Left ventricle myocardium inferior (tissue), 1 donor: ENCODE measurements around the gene CAPN3. TPM values are rescaled to one million over a fixed set of nuclear protein-coding genes. Genes with fewer than 3 reads are reported as not detected.

Source experiments
- DNase-seq: peaks from one replicate; pipeline ENCODE4 v3.0.0-alpha.2; 2020
- H3K27ac ChIP-seq: fragments of 200-600 bp; replicated peaks from 2 replicates; pipeline ENCODE4 v1.8.0; 2021
- H3K27me3 ChIP-seq: fragments of 200-600 bp; 2 replicates; pipeline ENCODE4 v1.8.0; 2021; ENCODE audit warnings: low read depth
- H3K36me3 ChIP-seq: fragments of 200-600 bp; 2 replicates; pipeline ENCODE4 v1.8.0; 2021
- H3K4me1 ChIP-seq: fragments of 200-600 bp; 2 replicates; pipeline ENCODE4 v1.8.0; 2021
- H3K4me3 ChIP-seq: fragments of 200-600 bp; 2 replicates; pipeline ENCODE4 v1.8.0; 2021; ENCODE audit warnings: mild to moderate bottlenecking, moderate library complexity
- H3K9me3 ChIP-seq: fragments of 200-600 bp; replicated peaks from 2 replicates; pipeline ENCODE4 v1.8.0; 2021
- intact Hi-C: fragments of 100-400 bp; cut with micrococcal nuclease; formaldehyde crosslinking; loops from one replicate; pipeline ENCODE4 v1.11.0; 2022
- total RNA-seq: library from RNA; stranded (reverse); fragmentation: NEBNext Ultra II Directional; extraction: Animal tissue kit (Norgen Biotek cat#: 25700); gene quantifications from one replicate; pipeline ENCODE4 v1.2.1, GENCODE V29; 2021
- TF ChIP-seq, protein P1 (sequence below): fragments of 200-600 bp; IDR thresholded peaks from 2 replicates; pipeline ENCODE4 v1.8.0; 2021; ENCODE audit warnings: antibody characterized with exemption, mild to moderate bottlenecking, borderline replicate concordance
- donor health status: DM: no; HTN: yes; CAD: no; lungs with severe emphysema.

The CAPN3 gene
- total RNA-seq, 1 donor from 2014 or later: 6.0 TPM

DNA sequence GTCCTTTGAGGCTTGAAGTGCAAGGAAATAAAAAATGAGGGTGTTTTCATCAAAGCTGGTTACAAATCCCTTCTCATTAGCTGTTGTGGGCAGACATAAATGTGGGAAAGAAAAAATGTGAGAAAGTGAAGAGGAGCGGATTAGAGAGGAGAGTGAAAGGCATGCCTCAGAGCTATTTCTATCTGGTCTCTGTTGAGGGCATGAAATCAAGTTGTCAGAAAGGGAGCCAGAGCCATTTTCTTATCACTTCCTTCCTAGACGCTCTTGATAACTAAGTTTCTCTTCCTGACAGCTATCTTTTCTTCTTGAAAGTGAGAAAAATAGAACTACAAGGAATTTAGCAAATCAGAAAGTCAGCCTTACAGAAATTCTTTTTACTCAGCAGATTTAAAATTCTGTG is 20.8 kb upstream of the CAPN3 start:
- H3K36me3 ChIP-seq: peaks cover 51% of the 10 kb centered on the region
- H3K9me3 ChIP-seq: peaks cover 28% of the 10 kb centered on the region
- intact Hi-C loops: no loop called here
- H3K27ac ChIP-seq: no peak overlapping the region
- DNase-seq: no peak
- no peaks in the 10 kb centered on the region for H3K27me3 ChIP-seq
- TF ChIP-seq, protein P1, sequence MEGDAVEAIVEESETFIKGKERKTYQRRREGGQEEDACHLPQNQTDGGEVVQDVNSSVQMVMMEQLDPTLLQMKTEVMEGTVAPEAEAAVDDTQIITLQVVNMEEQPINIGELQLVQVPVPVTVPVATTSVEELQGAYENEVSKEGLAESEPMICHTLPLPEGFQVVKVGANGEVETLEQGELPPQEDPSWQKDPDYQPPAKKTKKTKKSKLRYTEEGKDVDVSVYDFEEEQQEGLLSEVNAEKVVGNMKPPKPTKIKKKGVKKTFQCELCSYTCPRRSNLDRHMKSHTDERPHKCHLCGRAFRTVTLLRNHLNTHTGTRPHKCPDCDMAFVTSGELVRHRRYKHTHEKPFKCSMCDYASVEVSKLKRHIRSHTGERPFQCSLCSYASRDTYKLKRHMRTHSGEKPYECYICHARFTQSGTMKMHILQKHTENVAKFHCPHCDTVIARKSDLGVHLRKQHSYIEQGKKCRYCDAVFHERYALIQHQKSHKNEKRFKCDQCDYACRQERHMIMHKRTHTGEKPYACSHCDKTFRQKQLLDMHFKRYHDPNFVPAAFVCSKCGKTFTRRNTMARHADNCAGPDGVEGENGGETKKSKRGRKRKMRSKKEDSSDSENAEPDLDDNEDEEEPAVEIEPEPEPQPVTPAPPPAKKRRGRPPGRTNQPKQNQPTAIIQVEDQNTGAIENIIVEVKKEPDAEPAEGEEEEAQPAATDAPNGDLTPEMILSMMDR: no peak
- H3K4me3 ChIP-seq: no peak overlapping the region
- peaks cover 8% of the 10 kb centered on the region for H3K4me1 ChIP-seq

DNA sequence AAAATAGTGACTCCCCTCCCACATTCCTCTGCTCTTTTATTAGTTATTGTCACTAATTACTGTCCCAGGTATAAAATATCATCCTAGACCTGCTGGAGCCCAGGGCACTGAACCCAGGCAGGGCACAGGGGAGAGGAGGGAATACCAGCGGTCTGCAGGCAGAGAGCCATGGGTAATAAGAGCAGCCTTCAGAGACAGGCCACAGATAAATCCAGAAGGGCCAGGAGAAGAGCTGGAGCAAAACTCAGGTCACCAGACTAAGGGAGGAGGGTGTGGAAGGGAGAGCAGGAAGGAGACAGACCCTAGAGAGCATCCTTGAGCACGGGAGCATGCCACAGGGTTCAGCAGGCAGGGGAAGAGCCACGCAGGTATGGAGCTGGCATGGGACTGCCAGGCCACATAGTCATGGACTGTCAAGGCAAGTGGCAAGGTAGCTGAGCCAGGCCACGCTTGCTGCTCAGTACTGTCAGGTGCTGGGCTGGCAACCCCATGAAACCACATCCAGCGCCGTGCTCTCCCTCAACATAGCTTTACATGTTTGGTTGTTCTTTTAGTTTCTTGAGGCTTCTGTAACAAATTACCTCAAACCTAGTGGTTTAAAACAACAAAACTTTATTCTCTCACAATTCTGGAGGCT is 15.6 kb upstream of the CAPN3 start:
- Histone ChIP-seq H3K4me3 (no peak overlapping the region), H3K27me3 (no peaks in the 10 kb centered on the region), H3K4me1 (peaks cover 2% of the 10 kb centered on the region), H3K9me3 (no peaks in the 10 kb centered on the region), H3K36me3 (peaks cover 72% of the 10 kb centered on the region), H3K27ac (no peak overlapping the region)
- TF ChIP-seq, protein P1: no peak
- DNase-seq: no peak
- intact Hi-C loops: no loop called here

DNA sequence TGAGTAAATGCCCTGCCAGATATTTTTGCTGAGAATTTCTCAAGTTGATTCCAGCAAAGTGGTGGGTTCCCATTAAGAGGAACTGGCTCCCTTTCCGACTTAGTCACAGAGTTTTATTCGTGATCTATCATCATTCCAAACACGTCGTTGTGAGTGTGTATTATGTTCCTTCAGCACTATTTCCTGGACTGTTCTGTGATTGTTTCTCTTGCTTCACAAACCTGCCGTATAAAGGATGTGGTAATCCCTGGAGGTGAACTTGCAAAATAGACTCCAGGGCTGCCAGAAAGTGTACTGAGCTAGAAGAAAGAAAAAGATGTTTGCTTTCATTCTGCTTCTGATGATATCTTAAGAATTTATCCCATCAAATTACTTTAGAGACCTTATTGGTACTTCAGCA is 14.5 kb upstream of the CAPN3 start:
- Histone ChIP-seq H3K27me3 (no peaks in the 10 kb centered on the region), H3K9me3 (no peaks in the 10 kb centered on the region), H3K4me3 (no peak overlapping the region), H3K4me1 (no peaks in the 10 kb centered on the region), H3K36me3 (peaks cover 78% of the 10 kb centered on the region), H3K27ac (peak overlapping the region; percentile 14)
- DNase-seq: no peak
- TF ChIP-seq, protein P1: no peak
- intact Hi-C loops: no loop called here

DNA sequence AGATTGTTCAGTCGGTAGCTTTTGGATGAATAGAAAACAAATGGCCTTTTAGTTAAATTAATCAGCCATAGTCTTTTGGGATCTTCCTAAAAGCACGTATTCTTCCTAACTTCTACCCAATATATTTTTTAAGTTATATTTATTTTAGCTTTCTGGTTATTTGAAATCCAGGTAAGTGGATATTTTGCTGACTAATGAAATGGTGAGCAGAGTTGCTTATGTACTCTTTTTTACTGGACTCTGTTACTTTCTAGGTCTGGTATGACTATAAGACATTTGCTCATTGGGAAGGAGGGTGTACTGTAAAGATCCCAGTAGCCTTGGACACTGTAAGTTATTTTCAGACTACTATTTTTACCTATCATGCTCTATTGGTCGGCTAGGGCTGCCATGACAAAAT is 13.8 kb upstream of the CAPN3 start:
- Histone ChIP-seq H3K4me3 (no peak overlapping the region), H3K9me3 (no peaks in the 10 kb centered on the region), H3K4me1 (no peaks in the 10 kb centered on the region), H3K36me3 (peaks cover 78% of the 10 kb centered on the region), H3K27me3 (no peaks in the 10 kb centered on the region), H3K27ac (no peak overlapping the region)
- TF ChIP-seq, protein P1: no peak
- no peak for DNase-seq
- intact Hi-C loops: no loop called here

DNA sequence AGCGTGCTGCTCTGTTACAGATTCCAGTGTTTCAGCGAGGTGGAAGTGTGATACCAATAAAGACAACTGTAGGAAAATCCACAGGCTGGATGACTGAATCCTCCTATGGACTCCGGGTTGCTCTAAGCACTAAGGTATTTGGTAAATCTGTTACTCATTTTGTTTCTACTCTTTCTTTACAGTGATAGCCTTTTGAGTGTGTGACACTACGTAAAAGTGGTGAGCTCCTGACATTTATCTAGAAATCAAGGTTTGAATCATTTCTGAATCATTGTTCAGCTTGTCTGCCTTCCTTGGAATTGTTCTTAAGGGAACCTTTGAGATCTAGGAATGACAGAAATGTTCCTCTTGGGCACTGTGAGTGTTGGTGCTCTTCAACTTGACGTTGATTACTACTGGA is 11.2 kb upstream of the CAPN3 start:
- TF ChIP-seq, protein P1: no peak
- no peak overlapping the region for H3K27ac ChIP-seq
- intact Hi-C loops: no loop called here
- H3K4me1 ChIP-seq: no peaks in the 10 kb centered on the region
- no peak for DNase-seq
- H3K27me3 ChIP-seq: no peaks in the 10 kb centered on the region
- H3K36me3 ChIP-seq: peaks cover 88% of the 10 kb centered on the region
- no peaks in the 10 kb centered on the region for H3K9me3 ChIP-seq
- H3K4me3 ChIP-seq: no peak overlapping the region

DNA sequence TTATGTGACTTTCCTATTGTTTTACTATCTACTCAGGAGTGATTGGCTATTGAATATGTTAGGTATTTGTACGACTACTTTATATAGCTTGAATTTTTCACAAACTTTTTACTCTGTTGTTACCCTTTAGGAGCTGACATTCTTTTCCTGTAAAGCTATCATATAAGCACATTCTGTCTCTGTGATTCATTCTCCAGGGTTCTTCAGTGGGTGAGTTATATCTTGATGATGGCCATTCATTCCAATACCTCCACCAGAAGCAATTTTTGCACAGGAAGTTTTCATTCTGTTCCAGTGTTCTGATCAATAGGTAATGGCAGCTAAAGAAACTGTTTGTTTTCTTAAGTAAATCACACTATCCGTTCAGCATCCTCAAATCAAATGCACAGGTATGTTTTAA is 10.1 kb upstream of the CAPN3 start:
- peaks cover 88% of the 10 kb centered on the region for H3K36me3 ChIP-seq
- intact Hi-C loops: no loop called here

More for the DNA sequence above, 10.1 kb upstream of the CAPN3 start:
- TF ChIP-seq, protein P1: no peak
- no peak overlapping the region for H3K27ac ChIP-seq
- no peaks in the 10 kb centered on the region for H3K9me3 ChIP-seq
- DNase-seq: no peak
- H3K4me3 ChIP-seq: no peak overlapping the region
- no peaks in the 10 kb centered on the region for H3K27me3 ChIP-seq
- no peaks in the 10 kb centered on the region for H3K4me1 ChIP-seq
